Renal cortex interstitium (tissue), 11 donors: Measurements from ENCODE around the gene LCN6. TPM values are rescaled to one million over a fixed set of nuclear protein-coding genes. Genes with fewer than 3 reads are reported as not detected.

ENCODE experiments used
- DNase-seq, 11 donors: peaks; one replicate each; pipeline ENCODE4 v3.0.0-alpha.2; 2013; ENCODE audit warnings: low read depth in 9 of 11, low spot score in 4 of 11; ENCODE audit errors: extremely low read depth in 1 of 11
- polyA plus RNA-seq, 3 donors: library from polyadenylated mRNA; unstranded; fragments of 120-200 nt; gene quantifications; one replicate each; pipeline ENCODE4 v1.2.1, GENCODE V29; 2013; ENCODE audit not compliant: insufficient read length in 3 of 3

LCN6 gene
- polyA plus RNA-seq, 3 donors, result not detected

GRCh38 chr9:136701668-136702053, 46.7 kb downstream of the LCN6 start:
- no peak for DNase-seq

DNA sequence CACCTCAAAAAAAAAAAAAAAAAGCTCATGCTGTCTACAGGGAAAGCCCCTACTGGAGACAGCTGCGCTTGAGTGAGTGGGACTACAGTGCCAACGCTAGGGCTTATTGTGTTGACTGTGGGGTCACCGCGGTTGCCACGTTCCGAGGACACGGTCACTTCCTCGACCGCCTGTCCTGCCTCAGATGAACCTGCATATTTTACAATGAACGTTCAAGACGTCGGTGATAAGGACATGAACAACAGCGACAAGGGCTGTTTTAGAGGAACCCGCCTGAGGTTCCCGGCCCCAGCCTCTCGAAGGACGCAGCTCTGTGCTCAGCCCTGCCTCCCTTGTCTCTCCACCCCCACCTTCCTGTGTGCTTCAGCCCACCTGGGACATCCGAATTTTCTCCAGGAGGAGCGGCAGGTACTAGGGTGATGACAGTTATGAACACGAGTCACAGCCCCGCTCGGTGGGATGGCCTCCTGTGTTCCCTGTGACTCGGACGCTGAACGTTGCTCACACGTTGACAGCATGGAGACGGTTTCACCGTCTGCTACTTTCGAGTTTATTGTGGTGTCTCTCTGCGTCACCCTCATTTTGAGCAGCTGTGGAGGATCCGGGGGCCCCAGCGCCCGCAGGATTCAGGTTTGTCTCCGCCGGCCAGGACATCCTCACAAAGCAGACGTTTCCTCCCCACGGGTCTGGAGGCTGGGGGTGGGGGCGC, 47.2 kb downstream of the LCN6 start:
- DNase-seq, result no peak

DNA sequence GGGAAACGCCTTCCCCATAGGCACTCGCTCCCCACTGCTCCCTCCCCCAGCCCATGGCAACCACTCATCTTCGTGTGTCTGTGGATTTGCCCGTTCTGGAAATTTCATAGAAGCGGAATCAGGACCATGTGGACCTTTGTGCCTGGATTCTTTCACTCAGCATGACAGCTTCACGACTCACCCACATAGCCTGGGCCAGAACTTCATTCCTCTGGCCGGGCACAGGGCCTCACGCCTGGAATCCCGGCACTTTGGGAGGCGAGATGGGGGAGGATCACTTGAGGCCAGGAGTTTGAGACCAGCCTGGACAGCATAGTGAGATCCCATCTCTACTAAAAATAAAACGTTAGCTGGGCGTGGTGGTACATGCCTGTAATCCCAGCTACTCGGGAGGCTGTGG, 48.0 kb downstream of the LCN6 start:
- DNase-seq, result no peak

GRCh38 chr9:136698635-136699246, 49.6 kb downstream of the LCN6 start:
- DNase-seq, result no peak

DNA sequence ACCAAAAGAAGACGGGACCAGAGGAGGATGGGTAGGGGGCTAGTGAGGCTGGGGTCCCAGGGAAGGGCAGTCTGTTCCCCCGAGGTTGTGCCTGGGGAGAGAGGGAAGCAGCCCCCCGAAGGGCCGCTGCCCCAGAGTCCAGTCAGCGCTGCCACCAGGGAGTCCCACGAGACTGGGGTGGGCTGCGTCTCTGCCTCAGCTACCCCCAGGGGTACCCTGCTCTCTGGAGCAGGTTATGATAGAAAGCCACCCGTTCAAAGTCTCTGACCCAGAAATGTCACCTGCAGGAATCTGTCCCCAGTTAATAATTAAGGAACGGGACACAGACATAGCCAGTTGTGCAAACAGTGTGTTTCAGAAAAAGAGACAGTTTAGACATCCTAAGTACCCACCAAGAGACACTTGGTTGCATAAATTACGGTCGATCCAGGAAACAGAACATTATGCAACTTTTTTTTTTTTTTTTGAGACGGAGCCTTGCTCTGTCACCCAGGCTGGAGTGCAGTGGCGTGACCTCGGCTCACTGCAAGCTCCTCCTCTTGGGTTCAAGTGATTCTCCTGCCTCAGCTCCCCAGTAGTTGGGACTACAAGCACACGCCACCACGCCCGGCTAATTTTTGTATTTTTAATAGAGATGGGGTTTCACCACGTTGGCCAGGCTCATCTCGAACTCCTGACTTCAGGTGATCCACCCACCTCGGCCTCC, 50.4 kb downstream of the LCN6 start:
- DNase-seq, result no peak

- no peak for DNase-seq
These were observed 51.0 kb downstream of the LCN6 start for GRCh38 chr9:136697146-136697820.

GRCh38 chr9:136696502-136696901, 51.8 kb downstream of the LCN6 start:
- DNase-seq, result no peak

- no peak for DNase-seq
These were observed 52.4 kb downstream of the LCN6 start for GRCh38 chr9:136695955-136696354.

DNA sequence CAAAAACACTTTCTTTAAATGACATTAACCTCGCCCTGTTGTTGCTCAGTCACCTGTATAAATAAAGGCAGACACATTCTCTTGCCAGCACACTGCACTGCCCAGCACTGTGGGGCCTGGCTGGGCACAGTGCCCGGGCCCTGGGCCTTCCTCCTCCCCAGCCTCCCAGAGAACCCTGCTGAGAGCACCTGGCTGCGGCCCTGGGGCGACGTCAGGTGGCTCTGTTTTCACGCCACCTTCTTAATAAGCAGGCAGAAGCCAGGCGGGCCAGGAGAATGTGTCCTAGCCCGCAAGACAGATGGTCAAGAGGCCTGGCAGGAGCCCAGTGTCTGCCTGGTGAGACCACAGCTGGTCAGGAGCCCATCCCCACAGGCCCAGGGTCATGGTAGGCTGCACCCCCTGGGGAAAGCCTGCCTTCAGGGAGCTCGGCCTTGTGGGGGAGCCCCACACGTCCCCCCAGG, 52.9 kb downstream of the LCN6 start:
- no peak for DNase-seq

DNA sequence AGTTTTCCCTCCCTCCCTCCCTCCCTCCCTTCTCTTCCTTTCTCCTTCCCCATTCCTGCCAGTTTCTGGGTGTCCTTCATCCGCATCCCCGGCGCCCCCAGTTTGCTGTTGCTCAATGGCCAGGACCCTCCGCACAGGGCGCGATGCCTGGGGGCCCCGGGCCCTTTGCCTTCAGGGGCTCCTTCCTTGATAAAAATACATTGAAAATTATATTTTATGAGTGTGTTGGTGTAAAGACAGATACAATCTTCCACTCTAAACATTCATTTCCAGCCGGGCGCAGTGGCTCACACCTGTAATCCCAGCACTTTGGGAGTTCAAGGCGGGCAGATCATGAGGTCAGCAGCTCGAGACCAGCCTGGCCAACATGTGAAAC, 53.5 kb downstream of the LCN6 start:
- DNase-seq, result no peak

DNA sequence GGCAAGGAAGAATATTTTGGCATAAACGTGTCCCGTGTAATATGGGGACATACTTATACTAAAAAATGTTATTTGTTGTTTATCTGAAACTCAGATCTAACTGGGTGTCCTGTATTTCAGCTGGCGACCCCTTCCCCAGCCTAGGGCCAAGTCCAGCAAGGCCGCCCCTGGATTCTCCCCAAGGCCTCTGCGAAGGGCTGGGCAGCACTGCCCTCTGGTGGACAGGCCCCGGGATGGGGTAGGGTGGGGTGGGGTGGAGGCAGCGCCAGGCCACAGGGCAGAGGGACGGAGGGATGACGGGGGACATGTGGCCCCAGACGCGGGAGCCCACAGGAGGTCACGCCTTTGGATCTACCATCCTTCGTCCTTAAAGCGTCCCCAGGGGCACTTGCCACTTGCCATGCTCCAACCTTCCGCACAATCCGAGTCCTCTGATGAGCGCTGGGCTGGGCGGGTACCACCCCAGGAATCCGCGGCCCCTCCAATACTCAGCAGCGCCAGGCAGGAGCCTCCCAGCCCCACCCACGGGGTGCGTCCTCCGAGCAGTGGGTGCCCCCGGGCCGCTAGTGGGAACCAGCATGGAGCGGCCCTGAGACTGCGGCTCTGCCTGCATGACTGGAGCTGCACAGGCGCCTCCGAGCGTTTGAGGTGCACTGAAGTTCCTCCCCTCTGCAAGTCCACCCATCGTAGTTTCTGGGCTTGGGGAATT, 54.0 kb downstream of the LCN6 start:
- DNase-seq, result no peak

Other genes starting within 250 kb of the LCN6 start
- 10 to 100 TPM; 23.6 to 40.9 (median 36.2) TPM for gene NOTCH1, start 202.5 kb downstream of the LCN6 start, polyA plus RNA-seq
- gene EGFL7, start 85.6 kb downstream of the LCN6 start, polyA plus RNA-seq, result 10 to 100 TPM; 43.8 to 79.8 (median 74.3) TPM
- gene AGPAT2, start 61.1 kb downstream of the LCN6 start, polyA plus RNA-seq, result 10 to 100 TPM; 31.5 to 51.9 (median 50.0) TPM
- 10 to 100 TPM; 27.0 to 41.9 (median 38.8) TPM for gene DIPK1B, start 36.0 kb downstream of the LCN6 start, polyA plus RNA-seq
- 1 to 10 TPM in 2 of 3 donors, under 1 TPM in 1; 0.95 to 2.8 (median 2.5) TPM for gene LCN10, start 5.6 kb downstream of the LCN6 start, polyA plus RNA-seq
- gene LCN8, start 9.7 kb upstream of the LCN6 start, polyA plus RNA-seq, result under 1 TPM in 2 of 3 donors, not detected in 1; 0.14 to 0.26 TPM
- under 1 TPM in 2 of 3 donors, not detected in 1; 0.06 to 0.16 TPM for gene LCN15, start 16.0 kb upstream of the LCN6 start, polyA plus RNA-seq
- gene TMEM141, start 42.8 kb upstream of the LCN6 start, polyA plus RNA-seq, result 10 to 100 TPM; 53.5 to 81.8 (median 70.3) TPM
- 1 to 10 TPM; 3.1 to 7.4 (median 5.8) TPM for gene CCDC183, start 47.8 kb upstream of the LCN6 start, polyA plus RNA-seq
- 10 to 100 TPM; 59.2 to 79.6 (median 70.5) TPM for gene RABL6, start 59.4 kb upstream of the LCN6 start, polyA plus RNA-seq
- gene AJM1, start 94.0 kb upstream of the LCN6 start, polyA plus RNA-seq, result 1 to 10 TPM in 2 of 3 donors, under 1 TPM in 1; 0.64 to 1.7 (median 1.5) TPM
- 100 to 1,000 TPM in 1 of 3 donors, 10 to 100 TPM in 2; 63.4 to 111 (median 93.7) TPM for gene PHPT1, start 100.9 kb upstream of the LCN6 start, polyA plus RNA-seq
- 10 to 100 TPM in 1 of 3 donors, 1 to 10 TPM in 2; 4.8 to 10.9 (median 9.9) TPM for gene MAMDC4, start 103.8 kb upstream of the LCN6 start, polyA plus RNA-seq
- gene EDF1, start 117.8 kb upstream of the LCN6 start, polyA plus RNA-seq, result 100 to 1,000 TPM; 322 to 427 (median 394) TPM
- 10 to 100 TPM; 10.2 to 15.9 (median 14.7) TPM for gene TRAF2, start 138.0 kb upstream of the LCN6 start, polyA plus RNA-seq
- 10 to 100 TPM; 33.7 to 58.7 (median 54.3) TPM for gene FBXW5, start 196.2 kb upstream of the LCN6 start, polyA plus RNA-seq
- 1 to 10 TPM in 1 of 3 donors, under 1 TPM in 2; 0.44 to 1.4 (median 0.57) TPM for gene C8G, start 196.7 kb upstream of the LCN6 start, polyA plus RNA-seq
- gene LCN12, start 203.7 kb upstream of the LCN6 start, polyA plus RNA-seq, result 10 to 100 TPM; 17.8 to 47.3 (median 24.5) TPM
- gene PTGDS, start 229.0 kb upstream of the LCN6 start, polyA plus RNA-seq, result 100 to 1,000 TPM in 1 of 3 donors, 10 to 100 TPM in 2; 42.1 to 113 (median 66.3) TPM
- gene LCNL1, start 234.5 kb upstream of the LCN6 start, polyA plus RNA-seq, result under 1 TPM; 0.14 to 0.40 (median 0.39) TPM
- gene PAXX, start 243.9 kb upstream of the LCN6 start, polyA plus RNA-seq, result 10 to 100 TPM; 23.7 to 40.2 (median 39.3) TPM
- gene CLIC3, start 248.0 kb upstream of the LCN6 start, polyA plus RNA-seq, result under 1 TPM; 0.37 to 0.75 (median 0.39) TPM